ENCODE data around the gene OR52K2.
"Not testable (repeated sequence)": the region's sequence is repeated elsewhere in the genome, so short reads cannot be mapped to it uniquely, and the experiment has no call there.

OR52K2 gene

DNA sequence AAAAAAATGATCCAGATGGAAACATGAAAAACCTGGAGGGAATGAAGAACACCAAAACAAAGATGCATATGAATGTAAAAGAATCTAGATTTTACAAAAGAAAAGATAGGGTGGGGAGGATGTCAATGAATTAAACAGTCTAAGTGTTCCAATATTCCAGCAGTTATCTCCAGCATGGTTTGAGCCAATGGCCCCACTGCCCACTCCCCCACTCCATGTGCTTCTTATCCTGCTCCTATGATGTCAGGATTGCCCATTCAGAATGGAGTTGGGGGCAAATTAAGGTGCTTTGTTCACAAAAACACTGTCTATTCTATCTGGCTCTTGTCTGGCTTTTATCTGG, 32.1 kb downstream of the OR52K2 start:
- DNase-seq = no peak

DNA sequence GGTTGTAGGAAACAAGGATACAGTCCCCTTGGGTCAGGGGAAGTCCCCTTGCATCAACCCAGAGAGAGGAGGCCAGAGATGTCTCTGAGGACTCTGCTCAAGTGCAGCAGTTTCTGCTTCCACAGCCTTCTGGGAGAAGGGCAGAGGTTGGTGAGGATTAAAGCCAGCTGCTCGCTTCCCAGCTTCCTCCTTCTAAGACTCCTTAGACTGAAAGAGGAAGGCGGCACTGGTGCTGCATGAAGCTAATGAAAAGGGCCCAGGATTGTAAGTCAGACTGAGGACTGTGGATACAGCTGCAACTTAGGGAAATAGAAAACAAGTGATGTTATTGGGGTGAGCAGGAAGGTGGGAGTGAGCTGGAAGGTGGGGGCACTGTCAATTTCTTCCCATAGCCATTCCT, 33.4 kb downstream of the OR52K2 start, which contains the start of gene OR52K1:
Gene OR52K1 (plus strand): TSS at position 202 of the 400 bp plus-strand sequence. CDS start 6,255 bp downstream, outside the sequence.
- no peak for DNase-seq

DNA sequence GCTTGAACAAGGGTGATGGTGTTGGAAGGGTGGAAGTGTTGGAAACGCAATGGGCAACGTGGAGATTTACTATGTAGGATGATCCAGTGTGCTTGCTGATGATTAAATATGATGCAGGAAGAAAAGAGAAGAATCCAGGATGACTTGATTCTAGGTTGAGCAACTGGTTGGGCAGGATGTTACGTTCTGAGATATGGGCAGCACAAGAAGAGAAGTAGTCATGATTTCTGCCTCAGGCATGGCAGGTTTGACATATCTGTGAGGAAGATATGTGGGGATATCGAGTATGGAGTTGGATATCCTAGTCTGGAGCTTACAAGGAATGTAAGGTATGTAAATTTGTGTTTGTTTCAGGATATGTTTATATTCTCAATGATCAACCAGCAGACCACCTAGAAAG, 35.2 kb downstream of the OR52K2 start:
- DNase-seq = no peak

DNA sequence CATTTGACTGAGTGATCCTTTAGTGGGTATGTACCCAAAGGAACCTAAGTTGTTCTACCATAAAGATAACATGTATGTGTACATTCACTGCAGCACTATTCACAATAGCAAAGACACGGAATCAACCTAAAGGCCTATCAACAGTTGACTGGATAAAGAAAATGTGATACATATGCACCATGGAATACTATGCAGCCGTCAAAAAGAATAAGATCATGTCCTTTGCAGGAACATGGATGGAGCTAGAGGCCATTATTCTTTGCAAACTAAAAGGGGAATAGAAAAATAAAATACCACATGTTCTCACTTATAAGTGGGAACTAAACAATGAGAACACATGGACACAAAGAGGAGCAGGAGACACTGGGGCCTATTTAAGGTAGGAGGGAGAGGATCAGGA, 42.3 kb downstream of the OR52K2 start:
- DNase-seq = not testable (repeated sequence)

DNA sequence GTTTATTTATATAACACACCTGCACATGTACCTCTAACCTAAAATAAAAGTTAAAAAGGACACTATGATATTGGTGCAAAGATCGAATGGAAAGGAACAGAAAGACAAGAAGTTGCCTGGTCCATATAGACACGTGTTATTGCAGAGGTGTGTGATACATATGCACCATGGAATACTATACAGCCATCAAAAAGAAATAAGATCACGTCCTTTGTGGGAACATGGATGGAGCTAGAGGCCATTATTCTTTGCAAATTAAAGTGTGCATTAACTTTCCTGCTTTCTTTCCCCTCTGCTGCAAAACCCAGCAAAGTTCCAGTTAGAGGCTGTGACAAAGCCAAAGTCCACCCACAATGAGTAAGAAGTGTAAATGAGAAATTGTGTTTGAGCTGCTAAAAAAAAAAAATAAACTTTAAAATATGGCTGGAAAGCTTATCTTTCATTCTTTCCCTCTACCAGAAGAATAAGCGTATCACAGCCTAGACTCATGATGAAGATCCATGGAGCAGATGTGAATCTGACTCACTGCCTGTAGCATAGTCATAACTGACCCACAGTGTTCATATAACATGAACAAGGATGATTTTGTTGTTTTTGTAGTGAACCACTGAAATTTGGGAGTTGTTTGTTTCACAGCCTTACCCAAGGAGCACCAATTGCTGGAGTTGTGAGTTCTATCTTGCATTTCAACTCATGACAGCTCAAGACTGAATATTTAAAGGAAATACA, 42.9 kb downstream of the OR52K2 start:
- no peak for DNase-seq

DNA sequence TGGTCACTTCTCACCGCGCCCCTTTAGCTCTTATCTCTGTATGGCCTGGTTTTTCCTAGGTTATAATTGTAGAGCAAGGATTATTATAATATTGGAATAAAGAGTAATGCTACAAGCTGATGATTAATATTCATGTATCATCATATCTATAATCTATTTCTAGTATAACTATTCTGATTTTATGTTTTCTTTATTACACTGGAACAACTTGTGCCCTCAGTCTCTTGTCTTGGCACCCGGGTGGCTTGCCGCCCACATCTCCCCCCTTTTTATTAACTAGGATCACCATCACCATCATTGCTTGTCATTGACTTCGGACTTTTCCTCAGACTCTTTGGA, 44.4 kb downstream of the OR52K2 start:
- no peak for DNase-seq

DNA sequence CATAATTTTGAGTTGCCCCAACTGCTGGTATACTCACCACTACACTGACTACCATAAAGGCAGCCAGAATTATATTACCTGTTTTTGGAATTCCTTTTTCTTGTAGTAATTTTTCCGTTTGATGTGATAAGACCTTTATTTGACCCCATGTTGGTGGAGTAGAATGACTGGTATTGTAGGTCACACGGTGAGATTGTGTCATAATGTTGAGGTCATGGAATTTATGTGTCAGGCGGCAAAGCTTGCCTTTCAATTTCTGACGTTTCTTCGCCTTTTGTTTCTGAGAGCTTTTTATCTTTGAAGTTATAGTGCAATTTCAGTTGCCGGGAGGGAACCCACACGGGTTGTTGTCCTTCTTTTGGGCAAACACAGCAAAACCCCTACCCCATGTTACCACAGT, 46.4 kb downstream of the OR52K2 start:
- no peak for DNase-seq

DNA sequence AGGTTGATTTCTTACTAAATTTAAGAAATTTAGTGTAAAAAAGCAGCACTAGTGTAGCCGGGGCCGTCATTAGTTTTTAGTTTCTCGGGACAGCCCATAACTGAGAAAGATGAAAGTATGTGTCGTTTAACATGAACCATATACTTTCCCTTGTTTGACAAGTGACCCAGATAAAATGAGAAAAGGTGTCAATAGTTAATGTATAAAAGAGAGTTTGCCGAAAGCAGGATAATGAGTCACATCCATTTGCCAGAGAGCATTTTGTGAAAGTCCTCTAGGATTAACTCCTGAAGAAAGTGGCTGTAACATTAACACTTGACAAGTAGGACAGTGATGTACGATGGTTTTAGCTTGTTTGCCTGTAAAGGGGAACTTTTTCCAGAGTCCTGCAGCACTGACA, 46.9 kb downstream of the OR52K2 start:
- no peak for DNase-seq

DNA sequence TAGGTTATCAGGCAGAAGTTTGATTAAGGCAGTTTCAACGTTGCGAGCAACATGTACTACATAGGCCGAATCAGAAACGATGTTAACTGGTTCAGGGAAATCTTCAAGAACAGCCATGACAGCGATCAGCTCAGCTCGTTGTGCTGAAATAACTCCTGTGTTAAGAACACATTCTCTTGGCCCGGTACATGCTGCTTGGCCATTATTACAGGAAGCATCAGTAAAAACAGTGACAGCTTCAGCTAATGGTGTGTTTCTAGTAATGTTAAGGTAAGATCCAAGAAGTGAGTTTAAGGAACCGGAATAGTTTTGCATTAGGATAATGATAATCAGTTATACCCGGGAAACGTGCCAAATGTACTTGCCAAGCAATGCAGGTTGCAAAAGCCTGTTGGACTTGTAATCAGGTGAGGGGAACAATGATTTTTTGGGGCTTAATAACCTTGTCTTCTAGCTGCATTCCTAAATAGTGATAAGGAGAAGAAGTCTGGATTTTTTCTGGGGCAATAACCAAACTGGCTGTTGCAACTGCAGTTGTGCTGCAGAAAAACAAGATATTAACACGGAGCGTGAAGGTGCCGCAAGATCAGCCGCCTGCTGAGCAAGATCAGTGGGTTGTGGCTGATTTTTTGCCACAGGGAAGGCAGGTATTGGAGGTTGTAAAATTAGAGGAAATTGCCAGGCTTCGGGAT, 47.6 kb downstream of the OR52K2 start:
- no peak for DNase-seq

Measured in fibroblast of upper back skin (primary cell).